Gastroesophageal sphincter (tissue), 4 donors: Measurements from ENCODE around the gene TRAPPC13. TPM values are rescaled to one million over a fixed set of nuclear protein-coding genes. Genes with fewer than 3 reads are reported as not detected.

Experiments used
- ATAC-seq: fragments of 150-250 bp; one replicate; pipeline ENCODE4 v1.9.1; 2016; ENCODE audit warnings: mild to moderate bottlenecking, moderate library complexity
- H3K27ac ChIP-seq, 4 donors: fragments of 200-600 bp; sonication (generic) in 3 of 4; 1 replicate in 3 of 4; 2 replicates in 1 of 4; pipeline ENCODE4 v1.5.1; 2016 to 2019
- H3K27me3 ChIP-seq: fragments of 200-600 bp; sonication (generic); one replicate; pipeline ENCODE4 v1.5.1; 2019
- H3K36me3 ChIP-seq, 2 donors: fragments of 200-600 bp; sonication (generic); one replicate each; pipeline ENCODE4 v1.5.1; 2019; ENCODE audit warnings: control low read depth in 1 of 2
- H3K4me1 ChIP-seq, 3 donors: fragments of 200-600 bp; sonication (generic); 1 replicate in 2 of 3; 2 replicates in 1 of 3; pipeline ENCODE4 v1.5.1; 2016 to 2019; ENCODE audit warnings: control low read depth in 2 of 3
- H3K4me3 ChIP-seq, 2 donors: fragments of 200-600 bp; sonication (generic); one replicate each; pipeline ENCODE4 v1.5.1; 2019; ENCODE audit warnings: mild to moderate bottlenecking in 1 of 2, moderate library complexity in 1 of 2
- H3K9me3 ChIP-seq, 3 donors: fragments of 200-600 bp; sonication (generic); one replicate each; pipeline ENCODE4 v1.5.1; 2017 to 2019; ENCODE audit warnings: control low read depth in 2 of 3
- CTCF ChIP-seq, 4 experiments: fragments of 200-600 bp in 2 of 4; fragments of 450-650 bp in 2 of 4; sonication (generic) in 1 of 4; IDR thresholded peaks; one replicate each; pipeline ENCODE4 v1.5.1; 2017 to 2019; ENCODE audit warnings: antibody characterized with exemption in 4 of 4, mild to moderate bottlenecking in 2 of 4, moderate library complexity in 2 of 4
- EP300 ChIP-seq: sonication (generic); formaldehyde crosslinking; IDR thresholded peaks from one replicate; pipeline ENCODE4 v1.6.1; 2017; ENCODE audit warnings: antibody characterized with exemption, mild to moderate bottlenecking
- POLR2A ChIP-seq, 2 donors: fragments of 450-650 bp; IDR thresholded peaks; one replicate each; pipeline ENCODE4 v1.6.1; 2017; ENCODE audit warnings: antibody characterized with exemption in 2 of 2, mild to moderate bottlenecking in 2 of 2, moderate library complexity in 1 of 2
- POLR2AphosphoS5 ChIP-seq: sonication (generic); formaldehyde crosslinking; IDR thresholded peaks from one replicate; pipeline ENCODE4 v1.6.1; 2017; ENCODE audit warnings: antibody characterized with exemption
- WGBS, 2 donors: methylation state at CpG; one replicate each; pipeline ENCODE4 v1.1.5; 2018; ENCODE audit warnings: low coverage in 1 of 2; 5-methylcytosine and 5-hydroxymethylcytosine counted together
- total RNA-seq, 4 donors: library from RNA; depleted of rRNA; stranded (reverse); fragments of >200 nt; gene quantifications; one replicate each; pipeline ENCODE4 v1.1.0, GENCODE V29; 2016

Gene TRAPPC13
- total RNA-seq, 4 donors from 2014 or later, result 17.7 to 31.9 (median 24.3) TPM

GRCh38 chr5:65696892-65697291 lies 72.1 kb downstream of the TRAPPC13 start:
- TF ChIP-seq CTCF (IDR thresholded peaks at IDR 0.05) (no peak), POLR2AphosphoS5 (no peak), EP300 (no peak), POLR2A (IDR thresholded peaks at IDR 0.05) (no peak)
- H3K9me3 ChIP-seq, result no peaks in the 10 kb centered on the region
- no peak overlapping the region for H3K4me3 ChIP-seq
- H3K27ac ChIP-seq, result no peak overlapping the region
- peaks cover 0 to 25% (median 0%) of the 10 kb centered on the region in 3 donors for H3K4me1 ChIP-seq
- no peak for ATAC-seq
- peaks cover 0 to 19% of the 10 kb centered on the region in 2 donors for H3K36me3 ChIP-seq
- no peaks in the 10 kb centered on the region for H3K27me3 ChIP-seq

GRCh38 chr5:65699338-65699737 lies 74.5 kb downstream of the TRAPPC13 start:
- Histone ChIP-seq H3K36me3 (peaks cover 0 to 38% of the 10 kb centered on the region in 2 donors), H3K27me3 (no peaks in the 10 kb centered on the region), H3K27ac (no peak overlapping the region), H3K4me3 (no peak overlapping the region), H3K9me3 (no peaks in the 10 kb centered on the region), H3K4me1 (peaks cover 0 to 25% (median 0%) of the 10 kb centered on the region in 3 donors)
- 88 to 100% methylated on average over 4 of the region's 4 CpGs for WGBS, 2 donors
- no peak for TF ChIP-seq CTCF (IDR thresholded peaks at IDR 0.05)
- no peak for TF ChIP-seq POLR2A (IDR thresholded peaks at IDR 0.05)
- no peak for TF ChIP-seq POLR2AphosphoS5
- no peak for TF ChIP-seq EP300
- ATAC-seq, result no peak

- TF ChIP-seq POLR2AphosphoS5 (no peak), CTCF (IDR thresholded peaks at IDR 0.05) (no peak), EP300 (no peak), POLR2A (IDR thresholded peaks at IDR 0.05) (no peak)
- ATAC-seq, result no peak
Observed at GRCh38 chr5:65702036-65702435, 77.2 kb downstream of the TRAPPC13 start.

GRCh38 chr5:65704621-65705239 lies 79.9 kb downstream of the TRAPPC13 start:
- Histone ChIP-seq H3K27ac (no peak overlapping the region), H3K4me1 (no peaks in the 10 kb centered on the region), H3K4me3 (no peak overlapping the region), H3K9me3 (no peaks in the 10 kb centered on the region), H3K36me3 (peaks cover 0 to 48% of the 10 kb centered on the region in 2 donors), H3K27me3 (no peaks in the 10 kb centered on the region)
- TF ChIP-seq EP300 (no peak), POLR2AphosphoS5 (no peak), POLR2A (IDR thresholded peaks at IDR 0.05) (no peak), CTCF (IDR thresholded peaks at IDR 0.05) (no peak)
- 75 to 86% methylated on average over 1 to 2 of the region's 2 CpGs for WGBS, 2 donors
- no peak for ATAC-seq

More at GRCh38 chr5:65702036-65702435, 77.2 kb downstream of the TRAPPC13 start:
- 96 to 100% methylated on average over 3 of the region's 3 CpGs for WGBS, 2 donors
- H3K4me3 ChIP-seq, result no peak overlapping the region
- no peaks in the 10 kb centered on the region for H3K27me3 ChIP-seq
- no peak overlapping the region for H3K27ac ChIP-seq
- peaks cover 0 to 42% of the 10 kb centered on the region in 2 donors for H3K36me3 ChIP-seq
- H3K9me3 ChIP-seq, result no peaks in the 10 kb centered on the region
- peaks cover 0 to 5% (median 0%) of the 10 kb centered on the region in 3 donors for H3K4me1 ChIP-seq

GRCh38 chr5:65707663-65708062 lies 82.8 kb downstream of the TRAPPC13 start:
- H3K27me3 ChIP-seq, result no peaks in the 10 kb centered on the region
- TF ChIP-seq POLR2A (IDR thresholded peaks at IDR 0.05) (no peak), CTCF (IDR thresholded peaks at IDR 0.05) (no peak), POLR2AphosphoS5 (no peak), EP300 (no peak)
- H3K9me3 ChIP-seq, result no peaks in the 10 kb centered on the region
- H3K4me3 ChIP-seq, result no peak overlapping the region
- no peak overlapping the region for H3K27ac ChIP-seq
- H3K4me1 ChIP-seq, result no peaks in the 10 kb centered on the region
- peaks cover 0 to 51% of the 10 kb centered on the region in 2 donors for H3K36me3 ChIP-seq
- 78 to 100% methylated on average over 1 to 4 of the region's 4 CpGs for WGBS, 2 donors
- no peak for ATAC-seq
